HG03520 (cell line): Measurements from ENCODE around the gene IREB2.

ENCODE experiments used
- ATAC-seq: cut with Tn5 transposase; IDR thresholded peaks from one replicate; pipeline ENCODE4 v1.9.1; 2021; ENCODE audit warnings: mild to moderate bottlenecking, moderate library complexity; ENCODE audit not compliant: unreplicated experiment

The IREB2 gene

GRCh38 chr15:78540141-78540870, 102.3 kb downstream of the IREB2 start, which contains the start of gene PSMA4:
PSMA4 (plus strand) TSS chr15:78540444; CDS start chr15:78541928, 1,484 bp downstream.
- ATAC-seq = peak; percentile 77

DNA sequence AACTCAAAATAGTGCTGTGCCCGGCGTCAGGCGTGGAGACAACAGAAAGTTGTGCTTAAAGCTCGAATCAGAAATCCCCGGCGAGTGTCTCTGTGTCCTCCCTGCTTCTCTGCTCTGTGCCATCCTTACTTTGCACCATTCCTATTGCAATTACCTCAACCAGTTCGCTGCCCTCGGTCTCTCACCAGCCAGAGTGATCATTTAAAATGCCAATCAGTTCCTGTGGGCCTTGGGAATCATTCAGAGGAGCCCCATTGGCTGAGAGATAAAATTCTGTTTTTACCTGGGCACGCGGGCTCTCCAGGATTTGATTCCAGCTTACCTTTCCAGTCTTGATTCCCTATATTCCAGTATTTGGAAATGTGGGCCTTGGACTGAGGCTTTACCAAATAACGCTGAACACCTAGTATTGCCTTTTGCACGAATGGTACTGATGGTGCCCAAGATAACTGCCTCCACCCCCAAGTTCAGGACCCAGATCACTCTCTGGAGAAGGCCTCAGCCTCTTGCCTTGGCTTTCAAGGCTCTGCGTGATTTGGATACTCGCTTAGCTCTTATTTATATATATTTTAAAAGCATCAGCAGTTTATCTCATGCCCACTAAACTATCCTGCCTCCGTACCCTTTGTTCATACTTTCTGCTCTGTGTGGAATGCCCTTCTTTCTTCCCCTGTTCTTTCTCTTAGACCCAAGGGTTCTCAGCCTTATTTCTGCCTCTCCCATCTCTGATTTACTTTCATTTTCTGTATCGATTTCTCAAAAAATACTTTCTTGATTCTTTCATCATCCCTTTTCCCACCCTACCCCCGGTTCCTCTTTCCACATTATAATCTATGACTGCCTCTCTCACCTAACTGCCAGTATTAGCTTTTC, 103.1 kb downstream of the IREB2 start:
- no peak for ATAC-seq

- ATAC-seq = no peak
Measured at GRCh38 chr15:78541744-78542034, 103.7 kb downstream of the IREB2 start.

GRCh38 chr15:78542647-78543046, 104.6 kb downstream of the IREB2 start:
- ATAC-seq = no peak

DNA sequence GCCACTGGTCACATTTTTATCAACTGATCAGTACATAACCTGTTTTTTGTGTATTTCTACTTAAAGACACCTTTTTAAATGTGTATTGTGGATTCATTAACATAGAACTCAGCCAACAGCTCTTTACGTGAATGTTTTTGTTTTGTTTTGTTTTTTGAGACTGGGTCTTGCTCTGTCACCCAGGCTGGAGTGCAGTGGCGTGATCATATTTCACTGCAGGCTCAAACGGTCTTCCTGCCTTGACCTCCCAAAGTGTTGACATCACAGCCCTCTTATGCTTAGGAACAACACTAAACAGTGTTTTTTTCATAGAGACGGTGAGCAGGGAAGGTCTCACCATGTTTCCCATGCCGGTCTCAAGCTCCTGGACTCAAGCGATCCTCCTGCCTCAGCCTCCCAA, 112.2 kb downstream of the IREB2 start:
- ATAC-seq = no peak

GRCh38 chr15:78550815-78551214, 112.8 kb downstream of the IREB2 start:
- no peak for ATAC-seq
